ENCODE data around the gene SFRP5.

SFRP5 gene

DNA sequence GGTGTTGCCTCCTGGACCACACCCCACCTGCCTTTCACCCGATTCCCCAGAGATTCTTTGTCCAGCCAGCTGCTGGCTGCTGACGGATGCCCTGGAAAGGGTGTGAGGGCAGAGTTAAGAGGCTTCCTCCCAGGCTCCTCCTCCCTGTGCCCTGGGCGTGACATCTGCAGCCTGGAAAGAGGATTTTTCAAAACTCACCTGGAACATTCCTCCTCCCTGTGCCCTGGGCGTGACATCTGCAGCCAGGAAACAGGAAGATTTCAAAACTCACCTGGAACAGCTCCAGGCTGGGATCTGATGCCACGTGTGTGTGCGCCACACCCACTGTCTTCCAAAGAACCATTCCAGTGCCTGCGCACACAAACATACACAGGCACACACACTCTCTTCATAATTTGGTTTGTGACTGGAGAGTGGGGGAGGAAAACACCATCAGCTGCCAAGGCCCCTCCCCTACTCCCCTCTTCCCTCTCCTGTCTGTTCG, 53.1 kb downstream of the SFRP5 start:
- DNase-seq (ENCODE audit: low spot score in 2 of 2) (no peak), ATAC-seq (no peak)
- H3K27ac Mint-ChIP-seq, result no peak overlapping the region
- no peak overlapping the region for H3K4me3 Mint-ChIP-seq
- H3K9me3 Mint-ChIP-seq, result no peaks in the 10 kb centered on the region
- H3K4me1 Mint-ChIP-seq, result peaks cover 6% of the 10 kb centered on the region
- no peaks in the 10 kb centered on the region for H3K36me3 Mint-ChIP-seq

- Mint-ChIP-seq H3K4me3 (no peak overlapping the region), H3K9me3 (no peaks in the 10 kb centered on the region), H3K36me3 (no peaks in the 10 kb centered on the region), H3K4me1 (peaks cover 7% of the 10 kb centered on the region), H3K27ac (peak overlapping the region; percentile 24)
- no peak for ATAC-seq
- DNase-seq (ENCODE audit: low spot score in 2 of 2), result no peak
Measured at GRCh38 chr10:97718178-97718577, 53.6 kb downstream of the SFRP5 start.

GRCh38 chr10:97717627-97718026, 54.2 kb downstream of the SFRP5 start:
- H3K4me1 Mint-ChIP-seq, result peaks cover 12% of the 10 kb centered on the region
- DNase-seq (ENCODE audit: low spot score in 2 of 2) (no peak), ATAC-seq (no peak)
- H3K36me3 Mint-ChIP-seq, result no peaks in the 10 kb centered on the region
- H3K27ac Mint-ChIP-seq, result peak overlapping the region; percentile 24
- H3K9me3 Mint-ChIP-seq, result no peaks in the 10 kb centered on the region
- no peak overlapping the region for H3K4me3 Mint-ChIP-seq

Data from stimulated activated effector memory CD8-positive, alpha-beta T cell treated with anti-CD3 and anti-CD28 coated beads, Interleukin-12 subunit alpha, Interleukin-12 subunit beta, amount 100 ng/mL, for 72 hours (primary cell).